Measurements from ENCODE around the gene CBLIF.
"Not testable (repeated sequence)": the region's sequence is repeated elsewhere in the genome, so short reads cannot be mapped to it uniquely, and the experiment has no call there.

Gene CBLIF

GRCh38 chr11:59845399-59845798, at the start of gene CBLIF:
TSS of gene CBLIF (minus strand) at chr11:59845499. CDS start at chr11:59845453, 46 bp downstream.
- DNase-seq (ENCODE audit: insufficient read length, low spot score) (no peak), FAIRE-seq (no peak)
- no peak for TF ChIP-seq CTCF (IDR thresholded peaks at IDR 0.05; ENCODE audit: insufficient read depth, missing control alignments)

GRCh38 chr11:59894616-59895015, 49.3 kb upstream of the CBLIF start:
- DNase-seq (ENCODE audit: insufficient read length, low spot score), result no peak
- FAIRE-seq, result no peak
- TF ChIP-seq CTCF (IDR thresholded peaks at IDR 0.05; ENCODE audit: insufficient read depth, missing control alignments), result no peak

- TF ChIP-seq CTCF (IDR thresholded peaks at IDR 0.05; ENCODE audit: insufficient read depth, missing control alignments), result no peak
- DNase-seq (ENCODE audit: insufficient read length, low spot score) (no peak), FAIRE-seq (no peak)
Measured at GRCh38 chr11:59891781-59892181, 46.5 kb upstream of the CBLIF start.

- not testable (repeated sequence) for FAIRE-seq; DNase-seq (ENCODE audit: insufficient read length, low spot score)
Measured at GRCh38 chr11:59887156-59887555, 41.9 kb upstream of the CBLIF start.

- FAIRE-seq (no peak), DNase-seq (ENCODE audit: insufficient read length, low spot score) (no peak)
- TF ChIP-seq CTCF (IDR thresholded peaks at IDR 0.05; ENCODE audit: insufficient read depth, missing control alignments), result no peak
Measured at GRCh38 chr11:59883597-59883996, 38.3 kb upstream of the CBLIF start.

- no peak for TF ChIP-seq CTCF (IDR thresholded peaks at IDR 0.05; ENCODE audit: insufficient read depth, missing control alignments)
- no peak for DNase-seq (ENCODE audit: insufficient read length, low spot score)
- no peak for FAIRE-seq
Measured at GRCh38 chr11:59879567-59879966, 34.3 kb upstream of the CBLIF start.

GRCh38 chr11:59878575-59878974, 33.3 kb upstream of the CBLIF start, which contains the start of gene OOSP3:
TSS of gene OOSP3 (plus strand) at chr11:59878782. CDS start at chr11:59878809, 27 bp downstream.
- TF ChIP-seq CTCF (IDR thresholded peaks at IDR 0.05; ENCODE audit: insufficient read depth, missing control alignments), result no peak
- no peak for FAIRE-seq
- DNase-seq (ENCODE audit: insufficient read length, low spot score), result no peak

GRCh38 chr11:59877784-59878183, 32.5 kb upstream of the CBLIF start:
- TF ChIP-seq CTCF (IDR thresholded peaks at IDR 0.05; ENCODE audit: insufficient read depth, missing control alignments), result no peak
- FAIRE-seq, result no peak
- no peak for DNase-seq (ENCODE audit: insufficient read length, low spot score)
